H9 (cell line): ENCODE data around the gene SNAP47. TPM values are rescaled to one million over a fixed set of nuclear protein-coding genes. Genes with fewer than 3 reads are reported as not detected.

ENCODE experiments used
- DNase-seq: peaks from one replicate; pipeline ENCODE4 v3.0.0-alpha.2; 2017
- H2AFZ ChIP-seq: one replicate; pipeline ENCODE4 v1.6.1; 2013; ENCODE audit warnings: mild to moderate bottlenecking, low read length, control low read depth, moderate library complexity
- H2AK5ac ChIP-seq: 2 replicates; pipeline ENCODE4 v1.6.1; 2013; ENCODE audit warnings: low read length, control low read depth, mixed read lengths; ENCODE audit not compliant: insufficient read length
- H2BK120ac ChIP-seq: one replicate; pipeline ENCODE4 v1.6.1; 2013; ENCODE audit warnings: low read depth, mild to moderate bottlenecking, low read length, control low read depth, inconsistent platforms; ENCODE audit not compliant: poor library complexity, severe bottlenecking
- H2BK12ac ChIP-seq: 2 replicates; pipeline ENCODE4 v1.6.1; 2013; ENCODE audit warnings: low read length, control low read depth, mixed read lengths, low read depth; ENCODE audit not compliant: insufficient read length
- H2BK15ac ChIP-seq: 2 replicates; pipeline ENCODE4 v1.6.1; 2013; ENCODE audit warnings: low read depth, low read length, control low read depth
- H2BK20ac ChIP-seq: one replicate; pipeline ENCODE4 v1.6.1; 2013; ENCODE audit warnings: low read depth, mild to moderate bottlenecking, low read length, control low read depth, inconsistent platforms; ENCODE audit not compliant: poor library complexity, severe bottlenecking
- H2BK5ac ChIP-seq: 2 replicates; pipeline ENCODE4 v1.6.1; 2013; ENCODE audit warnings: low read length, control low read depth, mixed read lengths; ENCODE audit not compliant: insufficient read length
- H3K14ac ChIP-seq: 2 replicates; pipeline ENCODE4 v1.6.1; 2013; ENCODE audit warnings: low read length, control low read depth; ENCODE audit not compliant: insufficient read depth
- H3K18ac ChIP-seq: 2 replicates; pipeline ENCODE4 v1.6.1; 2013; ENCODE audit warnings: low read depth, mild to moderate bottlenecking, mixed read lengths, low read length, control low read depth; ENCODE audit not compliant: insufficient read length
- H3K23ac ChIP-seq: 2 replicates; pipeline ENCODE4 v1.6.1; 2013; ENCODE audit warnings: low read length, control low read depth, mixed read lengths, low read depth; ENCODE audit not compliant: insufficient read length
- H3K23me2 ChIP-seq: 2 replicates; pipeline ENCODE4 v1.6.1; 2013; ENCODE audit warnings: low read depth, mild to moderate bottlenecking, mixed read lengths, low read length, control low read depth; ENCODE audit not compliant: insufficient read length, poor library complexity, severe bottlenecking
- H3K27ac ChIP-seq: 2 replicates; pipeline ENCODE4 v1.5.1; 2013; ENCODE audit warnings: low read length, control low read depth, mixed read lengths, low read depth; ENCODE audit not compliant: insufficient read length
- H3K27me3 ChIP-seq: 2 replicates; pipeline ENCODE4 v1.6.1; 2013; ENCODE audit warnings: low read length, control low read depth, inconsistent platforms; ENCODE audit not compliant: insufficient read depth
- H3K4ac ChIP-seq: 2 replicates; pipeline ENCODE4 v1.6.1; 2013; ENCODE audit warnings: low read depth, mild to moderate bottlenecking, control low read depth, inconsistent platforms, low read length, moderate library complexity
- H3K4me1 ChIP-seq: 2 replicates; pipeline ENCODE4 v1.6.1; 2013; ENCODE audit warnings: low read length, control low read depth, inconsistent platforms; ENCODE audit not compliant: insufficient read depth
- H3K4me2 ChIP-seq: 2 replicates; pipeline ENCODE4 v1.6.1; 2013; ENCODE audit warnings: low read length, control low read depth, mixed read lengths; ENCODE audit not compliant: insufficient read length, insufficient read depth
- H3K56ac ChIP-seq: 2 replicates; pipeline ENCODE4 v1.6.1; 2013; ENCODE audit warnings: low read depth, mild to moderate bottlenecking, mixed read lengths, low read length, control low read depth; ENCODE audit not compliant: insufficient read length
- H3K79me1 ChIP-seq: 2 replicates; pipeline ENCODE4 v1.6.1; 2013; ENCODE audit warnings: low read depth, mild to moderate bottlenecking, moderate library complexity, low read length, control low read depth, inconsistent platforms; ENCODE audit not compliant: insufficient read depth, poor library complexity, severe bottlenecking
- H3K79me2 ChIP-seq: 2 replicates; pipeline ENCODE4 v1.6.1; 2013; ENCODE audit warnings: low read length, control low read depth, inconsistent platforms; ENCODE audit not compliant: insufficient read depth
- H3K9ac ChIP-seq: 2 replicates; pipeline ENCODE4 v1.6.1; 2013; ENCODE audit warnings: low read length, control low read depth, mixed read lengths; ENCODE audit not compliant: insufficient read length; ENCODE audit errors: extremely low read depth
- H3K9me3 ChIP-seq: one replicate; pipeline ENCODE4 v1.6.1; 2013; ENCODE audit warnings: low read depth, low read length, inconsistent platforms; ENCODE audit not compliant: control insufficient read depth
- H3T11ph ChIP-seq: one replicate; pipeline ENCODE4 v1.6.1; 2013; ENCODE audit warnings: mild to moderate bottlenecking, low read length, control low read depth, inconsistent platforms
- H4K20me1 ChIP-seq: one replicate; pipeline ENCODE4 v1.6.1; 2013; ENCODE audit not compliant: control insufficient read depth, insufficient read length, insufficient read depth
- H4K5ac ChIP-seq: 2 replicates; pipeline ENCODE4 v1.6.1; 2013; ENCODE audit warnings: low read depth, mild to moderate bottlenecking, mixed read lengths, low read length, control low read depth; ENCODE audit not compliant: insufficient read length
- H4K8ac ChIP-seq: replicated peaks from 2 replicates; pipeline ENCODE4 v1.6.1; 2013; ENCODE audit warnings: low read length, control low read depth, mixed read lengths, low read depth; ENCODE audit not compliant: insufficient read length
- H4K91ac ChIP-seq: 2 replicates; pipeline ENCODE4 v1.6.1; 2013; ENCODE audit warnings: low read depth, mild to moderate bottlenecking, moderate library complexity, mixed read lengths, low read length, control low read depth; ENCODE audit not compliant: insufficient read length
- H3K27ac Mint-ChIP-seq, 3 experiments: 2 replicates in 2 of 3; 3 replicates in 1 of 3; pipeline ENCODE4 v1.8.0; 2020 to 2021; ENCODE audit warnings: mixed read lengths in 3 of 3, mild to moderate bottlenecking in 1 of 3, moderate library complexity in 1 of 3
- H3K27me3 Mint-ChIP-seq: 2 replicates; pipeline ENCODE4 v1.8.0; 2021; ENCODE audit warnings: low read depth, mild to moderate bottlenecking, moderate library complexity, mixed read lengths
- H3K36me3 Mint-ChIP-seq, 3 experiments: 2 replicates in 2 of 3; 3 replicates in 1 of 3; pipeline ENCODE4 v1.8.0; 2020 to 2021; ENCODE audit warnings: low read depth in 3 of 3, mixed read lengths in 3 of 3; ENCODE audit not compliant: insufficient read depth in 1 of 3
- H3K4me1 Mint-ChIP-seq, 2 experiments: 2 replicates each; pipeline ENCODE4 v1.8.0; 2020; ENCODE audit warnings: mixed read lengths in 2 of 2
- H3K4me3 Mint-ChIP-seq, 2 experiments: 2 replicates in 1 of 2; 3 replicates in 1 of 2; pipeline ENCODE4 v1.8.0; 2020 to 2021; ENCODE audit warnings: mild to moderate bottlenecking in 2 of 2, mixed read lengths in 2 of 2, moderate library complexity in 1 of 2
- H3K9me3 Mint-ChIP-seq, 2 experiments: 2 replicates in 1 of 2; 3 replicates in 1 of 2; pipeline ENCODE4 v1.8.0; 2020; ENCODE audit warnings: mild to moderate bottlenecking in 2 of 2, mixed read lengths in 2 of 2, moderate library complexity in 1 of 2
- CTCF ChIP-seq: fragments of 200-600 bp; sonication (generic); conservative IDR thresholded peaks from 3 replicates; pipeline ENCODE4 v1.8.0; 2021; ENCODE audit warnings: antibody characterized with exemption, mild to moderate bottlenecking
- whole genome bisulfite sequencing: extraction: QIAGEN DNeasy Blood & Tissue Kit; methylation state at CpG from one replicate; pipeline ENCODE4 v1.1.7; 2013; ENCODE audit warnings: missing lambda C conversion rate, low lambda C conversion rate, mixed read lengths; ENCODE audit not compliant: insufficient read length; ENCODE audit errors: extremely low coverage; 5-methylcytosine and 5-hydroxymethylcytosine counted together
- total RNA-seq: library from RNA; stranded (reverse); gene quantifications from 2 replicates; pipeline ENCODE4 v1.2.1, GENCODE V29; 2021

Gene SNAP47
- total RNA-seq, 1 experiment from 2014 or later: 44.1 TPM

GRCh38 chr1:227732586-227733308, 2.5 kb upstream of the SNAP47 start:
- H3K36me3 Mint-ChIP-seq: peaks cover 5 to 20% (median 17%) of the 10 kb centered on the region in 3 experiments; a peak in 6 of 7 replicates
- no peak overlapping the region for H3K4me2 ChIP-seq
- peak; percentile 13 for DNase-seq
- no peak overlapping the region for H3K4ac ChIP-seq
- H4K91ac ChIP-seq: no peak overlapping the region
- H2BK12ac ChIP-seq: no peak overlapping the region
- no peak for TF ChIP-seq CTCF
- no peak overlapping the region for H2BK5ac ChIP-seq
- no peak overlapping the region for H2BK15ac ChIP-seq
- no CpG with 5 or more reads among the region's 18 CpGs for WGBS
- peaks cover 4% of the 10 kb centered on the region; the same call in 1 of the 2 replicates for H3K79me2 ChIP-seq
- no peak overlapping the region for H2AK5ac ChIP-seq
- no peak overlapping the region for H3K27ac ChIP-seq
- no peak overlapping the region for H2BK120ac ChIP-seq
- H4K20me1 ChIP-seq: peaks cover 8% of the 10 kb centered on the region
- peak overlapping the region in 1 of 2 experiments; percentile 64; a peak in 2 of 5 replicates for H3K4me3 Mint-ChIP-seq
- no peak overlapping the region for H3T11ph ChIP-seq
- no peaks in the 10 kb centered on the region; the same call in 1 of the 2 replicates for H3K27me3 Mint-ChIP-seq
- H3K79me1 ChIP-seq: no peaks in the 10 kb centered on the region
- H4K8ac ChIP-seq: no peak overlapping the region
- no peaks in the 10 kb centered on the region for H3K27me3 ChIP-seq
- H3K4me1 ChIP-seq: peaks cover 5% of the 10 kb centered on the region; the same call in 1 of the 2 replicates
- no peak overlapping the region for H3K18ac ChIP-seq
- H3K14ac ChIP-seq: no peak overlapping the region
- no peak overlapping the region for H2BK20ac ChIP-seq
- H3K23me2 ChIP-seq: peaks cover 23% of the 10 kb centered on the region
- H3K9ac ChIP-seq: no peak overlapping the region
- no peaks in the 10 kb centered on the region for H3K9me3 Mint-ChIP-seq
- H2AFZ ChIP-seq: no peak overlapping the region
- no peak overlapping the region for H4K5ac ChIP-seq
- H3K27ac Mint-ChIP-seq: no peak overlapping the region
- H3K9me3 ChIP-seq: no peaks in the 10 kb centered on the region
- H3K4me1 Mint-ChIP-seq: peaks cover 23 to 38% of the 10 kb centered on the region in 2 experiments
- H3K56ac ChIP-seq: no peak overlapping the region
- H3K23ac ChIP-seq: no peak overlapping the region
